Measurements from ENCODE around the gene MAPKAP1.

Gene MAPKAP1

GRCh38 chr9:125534971-125535701, 171.9 kb downstream of the MAPKAP1 start:
- peaks cover 1% of the 10 kb centered on the region for H3K36me3 ChIP-seq
- no peaks in the 10 kb centered on the region for H3K27me3 ChIP-seq
- no peaks in the 10 kb centered on the region for H3K9me3 ChIP-seq
- no peak overlapping the region for H3K4me3 ChIP-seq (ENCODE audit: low read depth in 1 of 2, low read length in 1 of 2)
- H3K27ac ChIP-seq = no peak overlapping the region
- no peaks in the 10 kb centered on the region for H3K4me1 ChIP-seq (ENCODE audit: control insufficient read depth in 1 of 2, insufficient read depth in 1 of 2, low read depth in 1 of 2, low read length in 1 of 2)
- TF ChIP-seq CTCF (IDR thresholded peaks at IDR 0.05) = no peak

- H3K27ac ChIP-seq = no peak overlapping the region
- no peaks in the 10 kb centered on the region for H3K4me1 ChIP-seq (ENCODE audit: control insufficient read depth in 1 of 2, insufficient read depth in 1 of 2, low read depth in 1 of 2, low read length in 1 of 2)
- no peaks in the 10 kb centered on the region for H3K9me3 ChIP-seq
- no peaks in the 10 kb centered on the region for H3K27me3 ChIP-seq
- H3K4me3 ChIP-seq (ENCODE audit: low read depth in 1 of 2, low read length in 1 of 2) = no peak overlapping the region
- no peak for TF ChIP-seq CTCF (IDR thresholded peaks at IDR 0.05)
- no peaks in the 10 kb centered on the region for H3K36me3 ChIP-seq
These were observed 174.0 kb downstream of the MAPKAP1 start for GRCh38 chr9:125532812-125533594.

- Histone ChIP-seq H3K4me3 (ENCODE audit: low read depth in 1 of 2, low read length in 1 of 2) (no peak overlapping the region), H3K27me3 (no peaks in the 10 kb centered on the region), H3K4me1 (ENCODE audit: control insufficient read depth in 1 of 2, insufficient read depth in 1 of 2, low read depth in 1 of 2, low read length in 1 of 2) (peaks cover 0 to 4% of the 10 kb centered on the region in 2 experiments), H3K27ac (no peak overlapping the region), H3K36me3 (no peaks in the 10 kb centered on the region), H3K9me3 (no peaks in the 10 kb centered on the region)
- no peak for TF ChIP-seq CTCF (IDR thresholded peaks at IDR 0.05)
These were observed 174.6 kb downstream of the MAPKAP1 start for GRCh38 chr9:125532412-125532811.

GRCh38 chr9:125529589-125530515, 177.2 kb downstream of the MAPKAP1 start:
- Histone ChIP-seq H3K36me3 (no peaks in the 10 kb centered on the region), H3K4me3 (ENCODE audit: low read depth in 1 of 2, low read length in 1 of 2) (no peak overlapping the region), H3K9me3 (no peaks in the 10 kb centered on the region), H3K27me3 (no peaks in the 10 kb centered on the region), H3K4me1 (ENCODE audit: control insufficient read depth in 1 of 2, insufficient read depth in 1 of 2, low read depth in 1 of 2, low read length in 1 of 2) (peaks cover 0 to 8% of the 10 kb centered on the region in 2 experiments), H3K27ac (no peak overlapping the region)
- TF ChIP-seq CTCF (IDR thresholded peaks at IDR 0.05) = no peak

- H3K27ac ChIP-seq = no peak overlapping the region
- no peak overlapping the region for H3K4me3 ChIP-seq (ENCODE audit: low read depth in 1 of 2, low read length in 1 of 2)
- H3K9me3 ChIP-seq = no peaks in the 10 kb centered on the region
- no peak for TF ChIP-seq CTCF (IDR thresholded peaks at IDR 0.05)
- H3K36me3 ChIP-seq = no peaks in the 10 kb centered on the region
- no peaks in the 10 kb centered on the region for H3K27me3 ChIP-seq
- H3K4me1 ChIP-seq (ENCODE audit: control insufficient read depth in 1 of 2, insufficient read depth in 1 of 2, low read depth in 1 of 2, low read length in 1 of 2) = peaks cover 0 to 8% of the 10 kb centered on the region in 2 experiments
These were observed 177.9 kb downstream of the MAPKAP1 start for GRCh38 chr9:125529107-125529506.
